Activated naive CD4-positive, alpha-beta T cell treated with Interleukin-2 at 50 U/mL for 16 hours (primary cell): ENCODE results near the gene PLPPR2.
"Not testable (repeated sequence)": the region's sequence is repeated elsewhere in the genome, so short reads cannot be mapped to it uniquely, and the experiment has no call there.

Source experiments
- DNase-seq: peaks from one replicate; pipeline ENCODE4 v3.0.0-alpha.2; 2020

The PLPPR2 gene

DNA sequence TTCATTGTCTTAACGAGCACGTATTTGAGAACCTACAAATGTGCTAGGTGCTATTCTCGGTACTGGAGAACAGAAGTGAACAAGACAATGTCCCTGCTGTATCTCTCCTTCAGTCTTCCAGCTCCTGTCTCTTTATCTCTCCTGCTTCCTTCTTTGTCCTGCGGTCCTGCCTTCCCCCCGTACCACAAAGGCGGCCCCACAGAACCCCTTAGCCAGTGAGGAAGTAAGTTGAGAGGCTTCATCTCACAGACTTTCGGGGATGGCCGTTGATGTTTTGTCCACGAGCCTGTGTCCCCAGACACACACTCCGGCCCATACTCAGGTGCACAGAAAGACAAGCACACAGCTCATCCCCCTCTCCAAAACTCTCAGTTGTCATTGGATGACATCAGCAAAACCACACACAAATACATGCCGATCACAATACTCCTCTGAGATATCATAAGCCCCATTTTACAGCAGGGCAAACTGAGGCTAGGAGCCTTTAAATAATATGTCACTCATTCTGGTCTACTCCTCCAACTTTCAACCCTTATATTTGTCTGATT is 18.7 kb downstream of the PLPPR2 start:
- DNase-seq: no peak

- peak; percentile 98 for DNase-seq
Observed at GRCh38 chr19:11374433-11375142, 19.4 kb downstream of the PLPPR2 start, which contains the start of gene SWSAP1. Gene SWSAP1 (plus strand): TSS chr19:11374666. CDS start chr19:11374681, 15 bp downstream.

GRCh38 chr19:11375143-11375948 is 20.1 kb downstream of the PLPPR2 start:
- DNase-seq: peak; percentile 70

- no peak for DNase-seq
Observed at GRCh38 chr19:11377237-11377636, 22.0 kb downstream of the PLPPR2 start.

DNA sequence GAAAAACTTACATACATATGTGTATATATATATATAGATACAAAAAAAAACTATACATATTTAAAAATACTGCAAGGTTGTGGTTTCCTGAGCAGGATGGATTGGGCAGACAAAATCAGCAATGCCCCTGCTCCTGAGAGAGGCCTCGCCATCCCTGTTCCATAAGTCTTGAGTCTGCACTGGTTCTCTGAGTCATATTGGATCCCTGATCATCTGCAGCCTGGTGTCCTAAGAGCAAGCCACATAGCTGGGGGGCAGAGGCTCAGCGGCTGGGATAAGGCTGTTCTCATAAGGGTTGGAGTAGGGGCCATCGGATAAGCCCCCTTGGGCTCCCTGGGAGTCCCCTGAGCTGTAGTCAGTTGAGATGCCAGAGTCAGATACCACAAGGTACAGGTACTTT is 22.5 kb downstream of the PLPPR2 start:
- DNase-seq: no peak

- DNase-seq: peak; percentile 18
Observed at GRCh38 chr19:11378319-11379189, 23.3 kb downstream of the PLPPR2 start.

- DNase-seq: not testable (repeated sequence)
Observed at GRCh38 chr19:11379269-11379845, 24.1 kb downstream of the PLPPR2 start.

DNA sequence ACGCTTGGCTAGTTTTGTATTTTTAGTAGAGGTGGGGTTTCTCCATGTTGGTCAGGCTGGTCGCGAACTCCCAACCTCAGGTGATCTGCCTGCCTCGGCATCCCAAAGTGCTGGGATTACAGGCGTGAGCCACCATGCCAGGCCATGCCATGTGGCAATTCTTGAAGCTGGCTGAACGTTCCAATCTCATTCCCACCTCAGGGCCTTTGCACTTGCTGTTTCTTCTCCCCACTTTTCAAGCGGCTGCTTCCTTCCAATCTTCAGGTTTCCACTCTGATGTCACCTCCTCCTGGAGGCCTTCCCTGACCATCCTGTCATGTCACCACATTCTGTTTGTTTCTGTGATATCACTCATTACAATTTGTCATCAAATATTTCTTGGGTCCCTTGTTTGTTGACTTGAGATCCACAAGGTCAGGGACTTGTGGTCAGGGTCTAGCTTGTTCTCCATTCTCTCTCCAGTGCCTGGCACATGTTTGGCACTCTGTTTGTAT is 24.7 kb downstream of the PLPPR2 start:
- DNase-seq: no peak

GRCh38 chr19:11380653-11381537 is 25.7 kb downstream of the PLPPR2 start:
- peak; percentile 97 for DNase-seq

DNA sequence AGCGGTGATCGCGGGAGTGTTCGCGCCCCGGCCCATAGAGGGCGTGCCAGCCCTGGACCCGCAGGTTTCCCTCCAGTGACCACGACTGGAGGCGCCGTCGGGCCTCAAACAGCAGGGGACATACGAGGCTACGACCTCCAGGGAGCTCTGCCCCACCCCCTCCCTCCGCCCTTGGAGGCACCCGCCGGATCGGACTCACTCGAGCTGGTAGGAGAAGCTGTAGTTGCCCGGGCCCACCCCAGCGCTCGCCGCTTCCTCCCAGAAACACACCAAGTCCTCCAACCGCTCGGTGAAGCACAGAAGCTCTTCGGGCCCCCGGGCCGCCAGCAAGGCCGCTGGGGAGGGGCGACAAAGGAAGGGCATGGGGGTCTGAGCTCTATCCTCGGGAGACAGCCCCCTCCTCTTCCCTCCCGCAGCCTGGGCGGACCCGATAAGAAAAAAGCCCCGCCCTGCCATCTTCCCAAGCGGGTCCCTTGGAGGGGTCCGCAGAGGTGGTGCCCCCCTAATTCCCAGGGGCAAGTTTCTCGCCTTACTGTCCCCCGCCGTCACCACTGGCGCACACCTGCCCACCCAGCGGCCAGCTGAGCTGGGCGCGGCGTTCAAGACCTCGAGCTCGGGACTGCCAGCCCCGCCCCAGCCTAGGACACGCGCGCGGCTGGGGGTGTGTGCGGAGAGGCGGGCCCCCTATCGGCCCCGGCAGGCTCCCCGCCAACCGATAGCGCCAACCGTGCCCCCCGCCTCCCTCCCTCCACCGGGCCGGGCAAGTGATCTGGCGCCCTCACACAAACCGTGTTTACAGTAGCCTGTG is 27.9 kb downstream of the PLPPR2 start:
- peak; percentile 40 for DNase-seq

- no peak for DNase-seq
Observed at GRCh38 chr19:11383706-11384048, 28.4 kb downstream of the PLPPR2 start.

- no peak for DNase-seq
Observed at GRCh38 chr19:11384778-11385129, 29.5 kb downstream of the PLPPR2 start.

DNA sequence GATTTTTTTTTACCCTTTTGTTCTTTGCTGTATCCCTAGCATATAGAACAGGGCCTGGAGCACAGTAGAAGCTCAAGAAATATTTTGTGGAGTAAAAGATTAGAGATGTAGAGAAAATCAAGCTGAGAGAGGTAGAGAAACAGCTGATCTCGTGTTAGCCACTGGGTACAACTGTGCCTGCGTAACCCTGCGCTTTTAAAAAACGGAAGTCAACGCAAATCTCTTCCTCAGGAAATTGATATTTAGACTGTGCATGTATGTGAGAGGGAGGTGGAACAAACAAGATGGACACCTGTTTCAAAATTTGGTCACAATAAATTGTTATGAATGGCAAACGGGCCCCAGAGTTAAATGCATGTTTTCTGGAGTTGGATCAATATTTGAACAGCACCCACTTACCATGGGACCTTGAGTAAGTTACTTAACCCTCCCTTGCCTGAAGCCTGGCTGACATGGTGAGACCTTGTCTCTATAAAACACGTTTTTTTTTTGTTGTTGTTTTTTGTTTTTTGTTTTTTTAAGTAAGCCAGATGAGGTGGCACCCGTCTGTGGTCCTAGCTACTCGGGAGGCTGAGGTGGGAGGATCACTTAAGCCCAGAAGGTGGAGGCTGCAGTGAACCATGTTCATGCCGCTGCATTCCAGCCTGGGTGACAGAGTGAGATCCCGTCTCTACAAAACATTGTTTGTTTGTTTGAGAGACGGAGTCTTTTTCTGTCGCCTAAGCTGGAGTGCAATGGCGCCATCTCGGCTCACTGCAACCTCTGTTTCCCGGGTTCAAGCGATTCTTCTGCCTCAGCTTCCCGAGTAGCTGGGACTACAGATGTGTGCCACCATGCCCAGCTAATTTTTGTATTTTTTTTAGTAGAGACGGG is 32.2 kb downstream of the PLPPR2 start:
- no peak for DNase-seq

DNA sequence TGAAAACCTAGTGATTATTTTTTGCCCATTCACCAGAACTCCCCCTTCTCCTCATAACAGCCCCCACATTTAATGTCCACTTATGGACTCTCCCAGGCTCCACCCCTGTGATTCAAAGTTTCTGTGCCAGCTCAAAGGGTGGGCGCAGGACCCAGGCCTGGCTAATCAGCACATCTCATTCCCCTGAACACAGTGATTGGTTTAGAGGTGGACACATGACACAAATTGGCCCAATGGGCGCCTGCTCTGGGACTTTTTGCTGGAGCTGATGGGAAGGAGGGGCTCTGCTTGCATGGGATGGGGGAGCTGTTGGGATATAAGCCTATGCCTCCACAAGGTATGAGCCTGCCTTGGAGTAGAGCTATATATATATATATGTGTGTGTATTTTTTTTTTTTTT is 35.1 kb downstream of the PLPPR2 start:
- DNase-seq: no peak

DNA sequence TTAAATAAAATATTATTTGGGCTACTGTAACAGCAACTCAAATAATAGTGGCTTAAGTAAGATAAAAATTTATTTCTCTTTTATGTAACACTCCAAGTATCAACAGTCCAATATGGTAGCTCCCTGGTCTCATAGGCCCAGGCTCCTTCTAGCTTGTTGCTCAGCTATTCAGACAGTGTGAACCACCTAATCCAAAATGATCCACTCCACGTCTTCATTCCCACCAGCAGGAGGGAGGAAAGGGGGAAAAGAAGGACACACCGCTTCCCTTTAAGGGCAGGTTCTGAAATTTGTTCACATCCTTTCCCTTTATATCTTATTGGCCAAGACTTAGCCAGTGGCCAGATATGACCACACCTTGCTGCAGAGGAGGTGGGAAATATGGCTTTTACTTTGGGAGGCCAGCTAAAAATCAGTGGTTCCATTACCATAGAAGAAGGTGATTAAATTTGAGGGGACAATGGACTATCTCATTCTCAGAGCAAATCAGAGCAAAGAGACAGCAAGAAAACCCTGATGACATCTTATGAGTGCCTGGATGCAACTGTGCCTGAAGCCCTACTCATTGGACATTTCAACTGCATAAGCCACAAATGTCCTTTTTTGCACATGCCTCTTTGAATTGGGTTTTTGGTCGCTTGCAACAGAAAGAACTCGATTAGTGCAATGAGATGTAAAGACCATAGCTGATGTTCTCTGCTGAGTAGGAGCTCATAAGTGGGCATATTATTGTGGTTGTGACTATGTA is 35.9 kb downstream of the PLPPR2 start:
- no peak for DNase-seq

DNA sequence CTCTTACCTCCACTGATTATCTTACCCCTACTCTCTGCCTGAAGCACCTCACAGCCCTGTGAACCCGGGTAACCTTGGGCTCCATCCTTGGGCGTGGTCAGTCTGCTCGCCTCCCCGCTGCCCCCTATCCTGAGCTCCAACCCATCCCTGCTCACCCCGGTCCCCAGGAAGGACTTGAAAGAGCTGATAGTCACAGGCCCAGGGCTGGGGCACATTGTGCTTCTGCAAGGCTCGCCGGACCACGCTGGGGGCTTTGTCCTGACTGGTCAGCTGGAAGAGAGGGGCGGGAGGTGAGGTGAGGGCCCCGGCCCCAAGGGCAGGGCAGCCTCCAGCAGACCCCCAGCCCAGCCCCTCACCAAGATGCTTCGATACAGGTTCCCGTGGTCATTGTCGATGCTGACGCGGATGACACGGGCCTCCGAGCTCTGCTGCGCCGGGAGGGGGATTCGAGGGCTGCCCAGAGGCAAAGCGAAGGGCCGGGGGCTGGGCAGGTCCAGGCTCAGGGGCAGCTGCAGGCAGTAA is 41.9 kb downstream of the PLPPR2 start:
- no peak for DNase-seq

- DNase-seq: no peak
Observed at GRCh38 chr19:11399667-11400066, 44.4 kb downstream of the PLPPR2 start.

DNA sequence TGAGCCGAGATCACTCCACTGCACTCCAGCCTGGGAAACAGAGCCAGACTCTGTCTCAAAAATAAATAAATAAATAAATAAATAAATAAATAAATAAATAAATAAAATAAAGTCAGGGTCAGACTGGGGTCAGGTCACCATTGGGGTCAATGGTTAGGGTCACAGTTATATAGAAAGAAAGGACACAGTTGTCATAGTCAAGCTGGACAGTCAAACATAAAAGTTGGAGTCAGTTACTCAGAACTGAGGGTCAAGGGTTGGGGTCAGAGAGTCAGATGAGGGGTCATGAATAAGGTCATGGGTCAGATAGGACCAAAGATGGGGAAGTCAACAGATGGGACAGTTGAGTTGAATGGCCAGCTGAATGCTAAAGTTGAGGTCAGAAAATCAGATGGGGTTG is 45.6 kb downstream of the PLPPR2 start:
- no peak for DNase-seq
